ENCODE results near the gene NSMCE1. TPM values are rescaled to one million over a fixed set of nuclear protein-coding genes. Genes with fewer than 3 reads are reported as not detected.
A peak's percentile ranks its signal among the peaks of the same experiment; 100 is the strongest.
"Not testable (repeated sequence)": the region's sequence is repeated elsewhere in the genome, so short reads cannot be mapped to it uniquely, and the experiment has no call there.

Gene NSMCE1
- total RNA-seq, 1 donor: 97.7 TPM

DNA sequence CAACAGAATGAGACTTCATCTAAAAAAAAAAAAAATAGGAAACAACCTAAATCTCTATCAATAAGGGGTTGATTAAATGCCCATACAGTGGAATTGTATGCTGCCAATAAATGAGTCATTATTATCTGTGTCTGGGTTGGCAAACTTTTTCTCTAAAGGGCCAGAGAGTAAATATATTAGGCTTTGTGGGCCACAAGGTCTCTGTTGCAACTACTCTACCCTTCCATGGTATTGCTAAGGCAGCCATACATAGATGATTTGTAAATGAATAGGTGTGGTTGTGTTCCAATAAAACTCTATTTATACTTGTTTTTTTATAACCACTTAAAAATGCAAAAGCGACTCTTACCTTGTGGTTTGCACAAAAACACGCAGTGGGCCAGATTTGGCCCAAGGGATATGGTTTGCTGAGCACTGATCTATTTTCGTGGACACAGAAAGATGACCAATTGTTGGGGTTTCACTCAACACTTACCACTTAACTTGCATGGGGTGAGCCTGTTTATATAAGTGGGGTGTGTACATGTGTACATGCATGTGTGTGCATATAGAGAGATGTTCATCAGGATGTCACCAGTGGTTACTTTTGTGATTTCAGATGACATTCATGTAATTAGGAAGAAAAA, 32.8 kb upstream of the NSMCE1 start:
- no peak overlapping the region for H3K4me3 ChIP-seq (ENCODE audit: low read depth, low read length)
- no peak for DNase-seq (ENCODE audit: low read depth)
- TF ChIP-seq, protein P1, sequence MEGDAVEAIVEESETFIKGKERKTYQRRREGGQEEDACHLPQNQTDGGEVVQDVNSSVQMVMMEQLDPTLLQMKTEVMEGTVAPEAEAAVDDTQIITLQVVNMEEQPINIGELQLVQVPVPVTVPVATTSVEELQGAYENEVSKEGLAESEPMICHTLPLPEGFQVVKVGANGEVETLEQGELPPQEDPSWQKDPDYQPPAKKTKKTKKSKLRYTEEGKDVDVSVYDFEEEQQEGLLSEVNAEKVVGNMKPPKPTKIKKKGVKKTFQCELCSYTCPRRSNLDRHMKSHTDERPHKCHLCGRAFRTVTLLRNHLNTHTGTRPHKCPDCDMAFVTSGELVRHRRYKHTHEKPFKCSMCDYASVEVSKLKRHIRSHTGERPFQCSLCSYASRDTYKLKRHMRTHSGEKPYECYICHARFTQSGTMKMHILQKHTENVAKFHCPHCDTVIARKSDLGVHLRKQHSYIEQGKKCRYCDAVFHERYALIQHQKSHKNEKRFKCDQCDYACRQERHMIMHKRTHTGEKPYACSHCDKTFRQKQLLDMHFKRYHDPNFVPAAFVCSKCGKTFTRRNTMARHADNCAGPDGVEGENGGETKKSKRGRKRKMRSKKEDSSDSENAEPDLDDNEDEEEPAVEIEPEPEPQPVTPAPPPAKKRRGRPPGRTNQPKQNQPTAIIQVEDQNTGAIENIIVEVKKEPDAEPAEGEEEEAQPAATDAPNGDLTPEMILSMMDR (IDR thresholded peaks at IDR 0.05; ENCODE audit: insufficient read depth, low read length): no peak

DNA sequence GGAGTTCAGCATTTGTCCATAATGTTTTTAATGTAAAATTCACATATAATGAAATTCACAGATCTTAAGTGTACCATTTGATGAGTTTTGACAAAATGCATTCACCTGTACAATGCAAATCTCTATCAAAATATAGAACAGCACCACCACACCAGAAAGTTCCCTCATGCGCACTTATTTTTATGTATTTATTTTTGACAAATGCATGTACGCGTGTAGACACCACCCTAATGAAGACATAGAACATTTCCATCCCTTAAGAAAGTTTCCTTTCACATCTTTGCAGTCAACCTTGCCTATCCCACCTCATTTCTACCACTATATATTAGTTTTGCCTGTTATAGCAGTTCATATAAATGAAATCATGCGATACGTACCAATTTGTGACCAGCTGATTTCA, 29.6 kb upstream of the NSMCE1 start:
- DNase-seq (ENCODE audit: low read depth): no peak
- TF ChIP-seq, protein P1 (IDR thresholded peaks at IDR 0.05; ENCODE audit: insufficient read depth, low read length): no peak
- no peak overlapping the region for H3K4me3 ChIP-seq (ENCODE audit: low read depth, low read length)

DNA sequence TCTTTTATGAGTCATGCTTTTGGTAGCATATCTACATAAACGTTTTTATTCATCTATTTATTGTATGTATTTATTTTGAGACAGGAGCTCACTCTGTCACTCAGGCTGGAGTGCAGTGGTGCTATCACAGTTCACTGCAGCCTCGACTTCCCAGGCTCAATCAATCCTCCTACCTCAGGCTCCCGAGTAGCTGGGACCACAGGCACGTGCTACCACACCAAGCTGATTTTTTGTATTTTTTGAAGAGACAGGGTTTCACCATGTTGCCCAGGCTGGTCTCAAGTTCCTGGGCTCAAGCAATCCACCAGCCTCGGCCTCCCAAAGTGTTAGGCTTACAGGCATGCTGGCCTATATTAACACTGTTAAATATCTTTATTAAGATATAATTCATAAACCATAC, 24.8 kb upstream of the NSMCE1 start:
- no peak overlapping the region for H3K4me3 ChIP-seq (ENCODE audit: low read depth, low read length)
- DNase-seq (ENCODE audit: low read depth): no peak
- TF ChIP-seq, protein P1 (IDR thresholded peaks at IDR 0.05; ENCODE audit: insufficient read depth, low read length): no peak

DNA sequence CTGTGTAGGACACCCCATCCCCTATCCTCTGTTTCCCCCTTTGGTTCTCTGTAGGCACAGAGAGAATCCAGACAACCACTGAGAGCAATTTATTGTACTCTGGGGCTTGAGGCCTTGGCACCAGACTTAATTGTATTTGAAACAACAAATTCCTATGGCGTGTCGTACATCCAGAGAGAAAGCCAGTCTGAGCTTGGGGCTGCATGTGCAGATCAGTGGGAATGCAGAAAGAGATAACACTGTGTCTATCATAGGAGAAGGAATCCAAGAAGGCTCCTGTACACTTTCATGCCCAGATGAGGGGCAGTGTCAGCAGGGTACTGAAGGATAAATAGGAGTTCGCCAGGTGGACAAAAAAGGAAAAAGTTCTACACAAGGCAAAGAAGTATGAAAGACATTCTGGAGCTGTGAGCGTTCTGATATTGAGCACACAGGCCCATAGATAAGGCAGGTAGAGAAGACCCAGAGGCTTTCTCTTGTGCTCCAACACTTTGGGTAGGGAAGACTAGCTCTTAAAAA, 23.2 kb upstream of the NSMCE1 start:
- DNase-seq (ENCODE audit: low read depth): no peak
- TF ChIP-seq, protein P1 (IDR thresholded peaks at IDR 0.05; ENCODE audit: insufficient read depth, low read length): no peak

DNA sequence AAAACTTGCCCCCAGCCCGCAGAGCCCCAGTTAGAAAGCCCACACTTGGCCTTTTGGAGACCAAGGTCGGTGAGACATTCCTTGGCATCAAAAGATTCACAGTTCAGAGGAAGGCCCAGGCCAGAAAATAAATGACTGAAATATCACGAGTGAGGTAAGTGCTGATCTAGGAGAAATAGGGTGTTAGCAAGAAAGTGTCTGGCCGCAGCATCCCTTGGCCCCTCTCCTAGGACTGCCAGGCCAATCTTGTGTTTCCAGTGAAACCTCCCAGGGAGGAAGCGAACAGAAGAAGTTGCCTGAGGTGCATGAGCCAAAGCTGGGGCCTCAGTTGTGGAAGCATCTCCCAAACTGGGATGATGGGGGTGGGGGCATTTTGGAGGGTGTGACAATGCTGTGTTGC, 22.5 kb upstream of the NSMCE1 start:
- H3K4me3 ChIP-seq (ENCODE audit: low read depth, low read length): no peak overlapping the region
- peak; percentile 17 for DNase-seq (ENCODE audit: low read depth)
- TF ChIP-seq, protein P1 (IDR thresholded peaks at IDR 0.05; ENCODE audit: insufficient read depth, low read length): no peak

More for the DNA sequence above, 23.2 kb upstream of the NSMCE1 start:
- H3K4me3 ChIP-seq (ENCODE audit: low read depth, low read length): no peak overlapping the region

DNA sequence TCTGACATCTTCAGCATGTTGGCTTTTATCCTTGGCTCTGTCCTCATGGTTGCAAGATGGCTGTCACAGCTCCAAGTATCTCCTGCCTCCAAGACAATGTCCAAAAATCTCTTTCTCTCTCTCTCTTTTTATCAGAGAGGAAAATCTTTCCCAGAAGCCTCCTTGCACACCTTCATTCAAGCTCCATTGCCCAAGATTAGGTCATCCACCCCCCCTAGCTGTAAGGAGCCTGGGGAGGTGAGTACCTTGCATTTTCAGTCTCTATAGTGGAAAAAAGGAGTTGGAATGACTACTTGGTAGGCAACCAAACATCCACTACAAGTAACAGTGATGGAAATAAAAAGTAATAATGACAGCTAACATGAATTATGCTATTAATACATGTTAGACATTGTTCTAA, 22.0 kb upstream of the NSMCE1 start:
- TF ChIP-seq, protein P1 (IDR thresholded peaks at IDR 0.05; ENCODE audit: insufficient read depth, low read length): no peak
- DNase-seq (ENCODE audit: low read depth): peak; percentile 20

DNA sequence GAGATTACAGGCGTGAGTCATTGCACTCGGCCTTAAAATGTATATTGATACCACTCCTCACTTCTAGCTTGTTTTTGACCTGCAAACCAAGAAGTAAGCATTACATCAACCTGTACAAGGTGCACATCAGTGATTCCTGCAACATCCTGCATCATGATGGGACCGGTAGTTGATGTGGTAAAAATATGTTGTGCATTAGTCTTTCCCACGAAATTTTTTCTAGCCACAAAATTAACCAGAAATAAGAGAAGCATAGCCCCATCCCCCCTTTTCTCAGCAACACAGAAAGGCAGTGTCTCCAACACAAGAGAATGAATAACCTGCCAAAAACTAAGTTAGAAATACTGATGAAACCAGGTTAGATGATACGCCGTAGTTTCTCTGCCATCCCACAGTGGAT, 21.1 kb upstream of the NSMCE1 start:
- TF ChIP-seq, protein P1 (IDR thresholded peaks at IDR 0.05; ENCODE audit: insufficient read depth, low read length): no peak
- H3K4me3 ChIP-seq (ENCODE audit: low read depth, low read length): no peak overlapping the region

More for the DNA sequence above, 22.0 kb upstream of the NSMCE1 start:
- H3K4me3 ChIP-seq (ENCODE audit: low read depth, low read length): no peak overlapping the region

DNA sequence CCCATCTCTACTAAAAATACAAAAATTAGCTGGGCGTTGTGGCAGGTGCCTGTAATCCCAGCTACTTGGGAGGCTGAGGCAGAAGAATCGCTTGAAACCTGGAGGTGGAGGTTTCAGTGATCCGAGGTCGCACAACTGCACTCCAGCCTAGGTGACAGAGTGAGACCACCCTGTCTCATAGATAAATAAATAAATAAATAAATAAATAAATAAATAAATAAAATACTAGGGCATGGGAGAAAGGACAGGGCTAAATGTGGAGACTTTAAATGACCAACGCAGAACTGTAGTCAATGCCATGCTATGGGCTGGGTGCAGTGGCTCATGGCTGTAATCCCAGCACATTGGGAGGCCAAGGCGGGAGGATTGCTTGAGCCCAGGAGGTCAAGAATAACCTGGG, 19.7 kb upstream of the NSMCE1 start:
- not testable (repeated sequence) for DNase-seq (ENCODE audit: low read depth); H3K4me3 ChIP-seq (ENCODE audit: low read depth, low read length)

More for the DNA sequence above, 21.1 kb upstream of the NSMCE1 start:
- no peak for DNase-seq (ENCODE audit: low read depth)

Data from fibroblast of the aortic adventitia (primary cell).